ENCODE data around the gene FECH.

The FECH gene

GRCh38 chr18:57586251-57587049, at the start of gene FECH:
FECH (minus strand) TSS chr18:57586702; CDS start chr18:57586620, 82 bp downstream.
- peak within 1 kb of the TSS; percentile 71 for H3K4me3 ChIP-seq (ENCODE audit: low read depth, low read length)
- TF ChIP-seq CTCF (IDR thresholded peaks at IDR 0.05; ENCODE audit: low read depth, low read length) = no peak

GRCh38 chr18:57635003-57635822, 48.7 kb upstream of the FECH start:
- no peak overlapping the region for H3K4me3 ChIP-seq (ENCODE audit: low read depth, low read length)
- TF ChIP-seq CTCF (IDR thresholded peaks at IDR 0.05; ENCODE audit: low read depth, low read length) = no peak

- no peak for TF ChIP-seq CTCF (IDR thresholded peaks at IDR 0.05; ENCODE audit: low read depth, low read length)
- no peak overlapping the region for H3K4me3 ChIP-seq (ENCODE audit: low read depth, low read length)
These were observed 45.2 kb upstream of the FECH start for GRCh38 chr18:57631697-57632096.

GRCh38 chr18:57630754-57631595, 44.5 kb upstream of the FECH start:
- peak overlapping the region; percentile 70 for H3K4me3 ChIP-seq (ENCODE audit: low read depth, low read length)
- no peak for TF ChIP-seq CTCF (IDR thresholded peaks at IDR 0.05; ENCODE audit: low read depth, low read length)

GRCh38 chr18:57630002-57630753, 43.7 kb upstream of the FECH start:
- peak; percentile 64 for TF ChIP-seq CTCF (IDR thresholded peaks at IDR 0.05; ENCODE audit: low read depth, low read length)

GRCh38 chr18:57629422-57629821, 42.9 kb upstream of the FECH start:
- H3K4me3 ChIP-seq (ENCODE audit: low read depth, low read length) = no peak overlapping the region
- no peak for TF ChIP-seq CTCF (IDR thresholded peaks at IDR 0.05; ENCODE audit: low read depth, low read length)

More at GRCh38 chr18:57630002-57630753, 43.7 kb upstream of the FECH start:
- peak overlapping the region; percentile 70 for H3K4me3 ChIP-seq (ENCODE audit: low read depth, low read length)

All from WI38 (cell line).